ENCODE data around the gene MEIKIN. TPM values are rescaled to one million over a fixed set of nuclear protein-coding genes. Genes with fewer than 3 reads are reported as not detected.

MEIKIN gene
- total RNA-seq, 2 donors from 2014 or later, result not detected

Other genes with a start within 250 kb of the MEIKIN start
- 10 to 100 TPM; 27.5 to 27.7 TPM for gene FNIP1, start 148.6 kb downstream of the MEIKIN start, total RNA-seq
- 1 to 10 TPM in 1 of 2 donors, under 1 TPM in 1; 0.67 to 1.5 TPM for gene ACSL6, start 66.0 kb upstream of the MEIKIN start, total RNA-seq
- under 1 TPM in 1 of 2 donors, not detected in 1; 0.36 TPM for gene IL3, start 115.0 kb upstream of the MEIKIN start, total RNA-seq
- 100 to 1,000 TPM in 1 of 2 donors, 10 to 100 TPM in 1; 41.4 to 125 TPM for gene CSF2, start 128.1 kb upstream of the MEIKIN start, total RNA-seq